HepG2 (cell line): ENCODE results near the gene HHIPL1. TPM values are rescaled to one million over a fixed set of nuclear protein-coding genes. Genes with fewer than 3 reads are reported as not detected.
A peak's percentile ranks its signal among the peaks of the same experiment; 100 is the strongest.

Source experiments
- CREB1 ChIP-seq, 2 experiments: fragments of 450-650 bp in 1 of 2; IDR thresholded peaks; 2 replicates each; pipeline ENCODE4 v1.6.1; 2016 to 2017; ENCODE audit warnings: control low read depth in 1 of 2, mild to moderate bottlenecking in 1 of 2, missing compliant biosample characterization in 1 of 2, missing genetic modification characterization in 1 of 2
- GATAD2A ChIP-seq: IDR thresholded peaks from 2 replicates; pipeline ENCODE4 v1.6.1; 2016
- ONECUT2 ChIP-seq: sonication (generic); formaldehyde crosslinking; IDR thresholded peaks from 2 replicates; pipeline ENCODE4 v1.4.0; 2020; ENCODE audit warnings: missing genetic modification reagents
- RAD51 ChIP-seq: fragments of 450-650 bp; IDR thresholded peaks from 2 replicates; pipeline ENCODE4 v1.6.1; 2016; ENCODE audit warnings: borderline replicate concordance
- SMYD3 ChIP-seq: sonication (generic); formaldehyde crosslinking; IDR thresholded peaks from 2 replicates; pipeline ENCODE4 v1.8.1; 2023; ENCODE audit warnings: mild to moderate bottlenecking, missing genetic modification reagents
- TRIM24 ChIP-seq: sonication (generic); formaldehyde crosslinking; IDR thresholded peaks from 2 replicates; pipeline ENCODE4 v1.8.0; 2022; ENCODE audit warnings: mild to moderate bottlenecking, missing genetic modification reagents
- ZNF10 ChIP-seq: sonication (generic); formaldehyde crosslinking; IDR thresholded peaks from 2 replicates; pipeline ENCODE4 v1.4.0; 2020; ENCODE audit warnings: mild to moderate bottlenecking, low read depth, missing genetic modification reagents, borderline replicate concordance
- ZNF225 ChIP-seq: sonication (generic); formaldehyde crosslinking; IDR thresholded peaks from 2 replicates; pipeline ENCODE4 v1.4.0; 2020; ENCODE audit warnings: mild to moderate bottlenecking, missing genetic modification reagents
- ZNF331 ChIP-seq: sonication (generic); formaldehyde crosslinking; IDR thresholded peaks from 2 replicates; pipeline ENCODE4 v1.4.0; 2020; ENCODE audit warnings: missing genetic modification reagents
- ZNF382 ChIP-seq: sonication (generic); formaldehyde crosslinking; IDR thresholded peaks from 2 replicates; pipeline ENCODE4 v1.5.0; 2020; ENCODE audit warnings: missing genetic modification reagents, mild to moderate bottlenecking, borderline replicate concordance
- ZNF557 ChIP-seq: sonication (generic); formaldehyde crosslinking; IDR thresholded peaks from 2 replicates; pipeline ENCODE4 v1.4.0; 2020; ENCODE audit warnings: missing genetic modification reagents
- ZNF558 ChIP-seq: sonication (generic); formaldehyde crosslinking; IDR thresholded peaks from 2 replicates; pipeline ENCODE4 v1.9.0; 2022; ENCODE audit warnings: mild to moderate bottlenecking, missing genetic modification reagents, borderline replicate concordance
- ZNF703 ChIP-seq: sonication (generic); formaldehyde crosslinking; IDR thresholded peaks from 2 replicates; pipeline ENCODE4 v1.5.1; 2020; ENCODE audit warnings: missing genetic modification reagents, mild to moderate bottlenecking, moderate library complexity, borderline replicate concordance
- polyA plus RNA-seq, 8 experiments: library from polyadenylated mRNA; depleted of rRNA in 3 of 8; stranded (reverse) in 7 of 8; unstranded in 1 of 8; fragments of >200 nt; fragmentation: Illumina TruSeq in 4 of 8; extraction: Trizol in 4 of 8; gene quantifications; 2 replicates each; pipeline versions ENCODE4 v1.2.1 to v1.2.3, GENCODE V29; 2011 to 2016; ENCODE audit warnings: low read depth in 4 of 8, missing spikeins in 1 of 8, mixed read lengths in 1 of 8; ENCODE audit not compliant: insufficient read depth in 1 of 8
- total RNA-seq, 5 experiments: library from RNA; depleted of rRNA; stranded (reverse); fragments of >200 nt; fragmentation: Illumina TruSeq; extraction: Trizol; gene quantifications; 2 replicates each; pipeline ENCODE4 v1.2.3, GENCODE V29; 2016; ENCODE audit warnings: low read depth in 1 of 5
- TF ChIP-seq, protein P1 (sequence below): sonication (generic); formaldehyde crosslinking; IDR thresholded peaks from 2 replicates; pipeline ENCODE4 v1.4.0; 2020; ENCODE audit warnings: missing genetic modification reagents, borderline replicate concordance
- TF ChIP-seq, protein P2 (sequence below): sonication (generic); formaldehyde crosslinking; IDR thresholded peaks from 2 replicates; pipeline ENCODE4 v1.5.0; 2020; ENCODE audit warnings: mild to moderate bottlenecking, missing genetic modification reagents, borderline replicate concordance
- TF ChIP-seq, protein P3 (sequence below): fragments of 450-650 bp; IDR thresholded peaks from 2 replicates; pipeline ENCODE4 v1.6.1; 2016
- TF ChIP-seq, protein P4 (sequence below): sonication (generic); formaldehyde crosslinking; IDR thresholded peaks from 2 replicates; pipeline ENCODE4 v1.4.0; 2020; ENCODE audit warnings: missing genetic modification reagents, borderline replicate concordance

The HHIPL1 gene
- total and polyA plus RNA-seq, 2 of the 13 experiments (the other 11 are each of a cell fraction or from before 2014, with no cell fraction given), result not detected

DNA sequence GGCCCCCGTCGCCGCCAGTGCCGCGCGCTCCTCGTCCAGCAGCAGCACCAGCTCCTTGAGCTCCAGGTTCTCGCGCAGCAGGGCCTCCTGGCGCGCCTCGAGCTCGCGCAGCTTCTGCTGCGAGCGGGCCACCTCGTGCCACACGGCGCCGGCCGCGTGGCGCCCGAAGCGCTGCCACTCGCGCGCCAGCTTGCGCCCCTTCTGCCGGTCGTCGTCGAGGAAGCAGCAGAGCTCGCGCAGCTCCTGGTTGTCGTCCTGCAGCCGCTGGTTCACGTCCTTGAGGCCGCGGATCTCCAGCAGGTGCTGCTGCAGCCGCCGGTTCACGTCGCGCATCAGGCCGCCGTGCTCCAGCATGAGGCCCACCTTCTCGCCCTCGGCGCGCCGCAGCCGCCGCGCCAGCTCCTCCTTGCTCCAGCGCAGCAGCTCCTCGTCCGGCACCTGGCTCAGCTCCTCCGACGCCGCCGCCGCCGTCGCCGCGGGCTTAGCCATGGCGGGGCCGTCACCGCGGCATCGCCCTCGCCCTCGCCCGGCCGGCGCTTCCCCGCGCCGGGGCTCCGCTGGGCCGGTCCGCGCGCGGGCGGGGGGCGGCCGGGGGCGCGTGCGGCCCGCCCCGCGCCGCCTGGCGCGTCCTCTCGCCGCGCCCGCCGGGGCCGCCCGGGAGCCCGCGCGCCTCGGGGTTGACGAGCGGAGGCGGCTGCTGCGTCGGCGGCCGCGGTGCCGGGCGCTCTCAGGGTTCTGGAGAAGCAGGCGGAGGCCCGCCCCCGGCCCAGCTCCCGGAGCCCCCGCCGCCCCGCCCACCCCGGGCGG is 41.3 kb upstream of the HHIPL1 start, which contains the start of gene CCDC85C (continued):
- TF ChIP-seq, protein P1, sequence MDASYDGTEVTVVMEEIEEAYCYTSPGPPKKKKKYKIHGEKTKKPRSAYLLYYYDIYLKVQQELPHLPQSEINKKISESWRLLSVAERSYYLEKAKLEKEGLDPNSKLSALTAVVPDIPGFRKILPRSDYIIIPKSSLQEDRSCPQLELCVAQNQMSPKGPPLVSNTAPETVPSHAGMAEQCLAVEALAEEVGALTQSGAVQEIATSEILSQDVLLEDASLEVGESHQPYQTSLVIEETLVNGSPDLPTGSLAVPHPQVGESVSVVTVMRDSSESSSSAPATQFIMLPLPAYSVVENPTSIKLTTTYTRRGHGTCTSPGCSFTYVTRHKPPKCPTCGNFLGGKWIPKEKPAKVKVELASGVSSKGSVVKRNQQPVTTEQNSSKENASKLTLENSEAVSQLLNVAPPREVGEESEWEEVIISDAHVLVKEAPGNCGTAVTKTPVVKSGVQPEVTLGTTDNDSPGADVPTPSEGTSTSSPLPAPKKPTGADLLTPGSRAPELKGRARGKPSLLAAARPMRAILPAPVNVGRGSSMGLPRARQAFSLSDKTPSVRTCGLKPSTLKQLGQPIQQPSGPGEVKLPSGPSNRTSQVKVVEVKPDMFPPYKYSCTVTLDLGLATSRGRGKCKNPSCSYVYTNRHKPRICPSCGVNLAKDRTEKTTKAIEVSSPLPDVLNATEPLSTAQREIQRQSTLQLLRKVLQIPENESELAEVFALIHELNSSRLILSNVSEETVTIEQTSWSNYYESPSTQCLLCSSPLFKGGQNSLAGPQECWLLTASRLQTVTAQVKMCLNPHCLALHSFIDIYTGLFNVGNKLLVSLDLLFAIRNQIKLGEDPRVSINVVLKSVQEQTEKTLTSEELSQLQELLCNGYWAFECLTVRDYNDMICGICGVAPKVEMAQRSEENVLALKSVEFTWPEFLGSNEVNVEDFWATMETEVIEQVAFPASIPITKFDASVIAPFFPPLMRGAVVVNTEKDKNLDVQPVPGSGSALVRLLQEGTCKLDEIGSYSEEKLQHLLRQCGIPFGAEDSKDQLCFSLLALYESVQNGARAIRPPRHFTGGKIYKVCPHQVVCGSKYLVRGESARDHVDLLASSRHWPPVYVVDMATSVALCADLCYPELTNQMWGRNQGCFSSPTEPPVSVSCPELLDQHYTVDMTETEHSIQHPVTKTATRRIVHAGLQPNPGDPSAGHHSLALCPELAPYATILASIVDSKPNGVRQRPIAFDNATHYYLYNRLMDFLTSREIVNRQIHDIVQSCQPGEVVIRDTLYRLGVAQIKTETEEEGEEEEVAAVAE (CRISPR knock-in tag), result no peak
- 0 out of 2 replicates have a peak, but pooled peaks have one; percentile 49 for TF ChIP-seq ONECUT2 (CRISPR knock-in tag)
- peak; percentile 99 for TF ChIP-seq ZNF225 (CRISPR knock-in tag)
- TF ChIP-seq ZNF382 (CRISPR knock-in tag), result no peak
- no peak for TF ChIP-seq CREB1 (IDR thresholded peaks at IDR 0.05)
- TF ChIP-seq CREB1 (CRISPR knock-in tag; IDR thresholded peaks at IDR 0.05), result no peak
- no peak for TF ChIP-seq ZNF10
- peak; percentile 72; the same call in 1 of the 2 replicates for TF ChIP-seq ZNF331 (CRISPR knock-in tag)
- no peak for TF ChIP-seq GATAD2A
- TF ChIP-seq SMYD3 (CRISPR knock-in tag), result peak; percentile 92; the same call in 1 of the 2 replicates
- TF ChIP-seq, protein P2, sequence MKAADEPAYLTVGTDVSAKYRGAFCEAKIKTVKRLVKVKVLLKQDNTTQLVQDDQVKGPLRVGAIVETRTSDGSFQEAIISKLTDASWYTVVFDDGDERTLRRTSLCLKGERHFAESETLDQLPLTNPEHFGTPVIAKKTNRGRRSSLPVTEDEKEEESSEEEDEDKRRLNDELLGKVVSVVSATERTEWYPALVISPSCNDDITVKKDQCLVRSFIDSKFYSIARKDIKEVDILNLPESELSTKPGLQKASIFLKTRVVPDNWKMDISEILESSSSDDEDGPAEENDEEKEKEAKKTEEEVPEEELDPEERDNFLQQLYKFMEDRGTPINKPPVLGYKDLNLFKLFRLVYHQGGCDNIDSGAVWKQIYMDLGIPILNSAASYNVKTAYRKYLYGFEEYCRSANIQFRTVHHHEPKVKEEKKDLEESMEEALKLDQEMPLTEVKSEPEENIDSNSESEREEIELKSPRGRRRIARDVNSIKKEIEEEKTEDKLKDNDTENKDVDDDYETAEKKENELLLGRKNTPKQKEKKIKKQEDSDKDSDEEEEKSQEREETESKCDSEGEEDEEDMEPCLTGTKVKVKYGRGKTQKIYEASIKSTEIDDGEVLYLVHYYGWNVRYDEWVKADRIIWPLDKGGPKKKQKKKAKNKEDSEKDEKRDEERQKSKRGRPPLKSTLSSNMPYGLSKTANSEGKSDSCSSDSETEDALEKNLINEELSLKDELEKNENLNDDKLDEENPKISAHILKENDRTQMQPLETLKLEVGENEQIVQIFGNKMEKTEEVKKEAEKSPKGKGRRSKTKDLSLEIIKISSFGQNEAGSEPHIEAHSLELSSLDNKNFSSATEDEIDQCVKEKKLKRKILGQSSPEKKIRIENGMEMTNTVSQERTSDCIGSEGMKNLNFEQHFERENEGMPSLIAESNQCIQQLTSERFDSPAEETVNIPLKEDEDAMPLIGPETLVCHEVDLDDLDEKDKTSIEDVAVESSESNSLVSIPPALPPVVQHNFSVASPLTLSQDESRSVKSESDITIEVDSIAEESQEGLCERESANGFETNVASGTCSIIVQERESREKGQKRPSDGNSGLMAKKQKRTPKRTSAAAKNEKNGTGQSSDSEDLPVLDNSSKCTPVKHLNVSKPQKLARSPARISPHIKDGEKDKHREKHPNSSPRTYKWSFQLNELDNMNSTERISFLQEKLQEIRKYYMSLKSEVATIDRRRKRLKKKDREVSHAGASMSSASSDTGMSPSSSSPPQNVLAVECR (CRISPR knock-in tag), result peak; percentile 61
- peak; percentile 88; the same call in 1 of the 2 replicates for TF ChIP-seq ZNF557 (CRISPR knock-in tag)
- TF ChIP-seq, protein P3, sequence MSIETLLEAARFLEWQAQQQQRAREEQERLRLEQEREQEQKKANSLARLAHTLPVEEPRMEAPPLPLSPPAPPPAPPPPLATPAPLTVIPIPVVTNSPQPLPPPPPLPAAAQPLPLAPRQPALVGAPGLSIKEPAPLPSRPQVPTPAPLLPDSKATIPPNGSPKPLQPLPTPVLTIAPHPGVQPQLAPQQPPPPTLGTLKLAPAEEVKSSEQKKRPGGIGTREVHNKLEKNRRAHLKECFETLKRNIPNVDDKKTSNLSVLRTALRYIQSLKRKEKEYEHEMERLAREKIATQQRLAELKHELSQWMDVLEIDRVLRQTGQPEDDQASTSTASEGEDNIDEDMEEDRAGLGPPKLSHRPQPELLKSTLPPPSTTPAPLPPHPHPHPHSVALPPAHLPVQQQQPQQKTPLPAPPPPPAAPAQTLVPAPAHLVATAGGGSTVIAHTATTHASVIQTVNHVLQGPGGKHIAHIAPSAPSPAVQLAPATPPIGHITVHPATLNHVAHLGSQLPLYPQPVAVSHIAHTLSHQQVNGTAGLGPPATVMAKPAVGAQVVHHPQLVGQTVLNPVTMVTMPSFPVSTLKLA, result peak; percentile 38; the same call in 1 of the 2 replicates
- peak; percentile 87 for TF ChIP-seq ZNF703 (CRISPR knock-in tag)
- peak; percentile 99; the same call in 1 of the 2 replicates for TF ChIP-seq ZNF558
- no peak for TF ChIP-seq RAD51
- TF ChIP-seq TRIM24, result no peak
- TF ChIP-seq, protein P4, sequence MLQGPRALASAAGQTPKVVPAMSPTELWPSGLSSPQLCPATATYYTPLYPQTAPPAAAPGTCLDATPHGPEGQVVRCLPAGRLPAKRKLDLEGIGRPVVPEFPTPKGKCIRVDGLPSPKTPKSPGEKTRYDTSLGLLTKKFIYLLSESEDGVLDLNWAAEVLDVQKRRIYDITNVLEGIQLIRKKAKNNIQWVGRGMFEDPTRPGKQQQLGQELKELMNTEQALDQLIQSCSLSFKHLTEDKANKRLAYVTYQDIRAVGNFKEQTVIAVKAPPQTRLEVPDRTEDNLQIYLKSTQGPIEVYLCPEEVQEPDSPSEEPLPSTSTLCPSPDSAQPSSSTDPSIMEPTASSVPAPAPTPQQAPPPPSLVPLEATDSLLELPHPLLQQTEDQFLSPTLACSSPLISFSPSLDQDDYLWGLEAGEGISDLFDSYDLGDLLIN (CRISPR knock-in tag), result peak; percentile 44; the same call in 1 of the 2 replicates
